CD4-positive, alpha-beta memory T cell (primary cell): ENCODE data around the gene AK1. TPM values are rescaled to one million over a fixed set of nuclear protein-coding genes. Genes with fewer than 3 reads are reported as not detected.
"Not testable (repeated sequence)": the region's sequence is repeated elsewhere in the genome, so short reads cannot be mapped to it uniquely, and the experiment has no call there.

Experiments
- CTCF ChIA-PET: fragments of 350-600 bp; sonication (Branson Sonifier 250); formaldehyde crosslinking; loops from one replicate; lab custom pipeline; 2021; ENCODE audit warnings: inconsistent platforms; ENCODE audit not compliant: partially characterized antibody; lab: Charles Lee
- POLR2A ChIA-PET: fragments of 350-600 bp; sonication (Branson Sonifier 250); formaldehyde crosslinking; loops from one replicate; lab custom pipeline; 2021; ENCODE audit not compliant: partially characterized antibody; lab: Charles Lee
- DNase-seq, 5 donors: peaks; one replicate each; pipeline versions ENCODE4 v3.0.0 to v3.0.0-alpha.2; 2020 to 2022; ENCODE audit warnings: mixed read lengths in 1 of 5
- H3K27ac ChIP-seq: one replicate; pipeline ENCODE4 v1.7.0; 2013; ENCODE audit warnings: low read depth, low read length
- H3K27me3 ChIP-seq: 2 replicates; pipeline ENCODE4 v1.7.0; 2013; ENCODE audit warnings: mild to moderate bottlenecking, low read length, moderate library complexity; ENCODE audit not compliant: insufficient read depth
- H3K36me3 ChIP-seq: 2 replicates; pipeline ENCODE4 v1.7.0; 2013; ENCODE audit warnings: mild to moderate bottlenecking, low read length, moderate library complexity; ENCODE audit not compliant: insufficient read depth
- H3K4me1 ChIP-seq: 2 replicates; pipeline ENCODE4 v1.7.0; 2013; ENCODE audit warnings: mild to moderate bottlenecking, low read length, moderate library complexity; ENCODE audit not compliant: insufficient read depth
- H3K4me3 ChIP-seq, 2 donors: one replicate each; pipeline ENCODE4 v1.7.0; 2013; ENCODE audit warnings: low read length in 2 of 2, mild to moderate bottlenecking in 1 of 2
- H3K9me3 ChIP-seq, 2 donors: one replicate each; pipeline ENCODE4 v1.7.0; 2013; ENCODE audit warnings: low read length in 2 of 2, control low read depth in 1 of 2; ENCODE audit not compliant: control insufficient read depth in 1 of 2
- H3K27ac Mint-ChIP-seq, 7 donors: one replicate each; pipeline ENCODE4 v1.8.0; 2020 to 2021; ENCODE audit warnings: mixed read lengths in 7 of 7, mild to moderate bottlenecking in 6 of 7, inconsistent platforms in 3 of 7, moderate library complexity in 3 of 7
- H3K27me3 Mint-ChIP-seq, 2 donors: one replicate each; pipeline ENCODE4 v1.8.0; 2020 to 2021; ENCODE audit warnings: mixed read lengths in 2 of 2
- H3K36me3 Mint-ChIP-seq, 2 donors: one replicate each; pipeline ENCODE4 v1.8.0; 2020 to 2021; ENCODE audit warnings: mixed read lengths in 2 of 2, inconsistent platforms in 1 of 2, mild to moderate bottlenecking in 1 of 2
- H3K4me1 Mint-ChIP-seq, 4 donors: one replicate each; pipeline ENCODE4 v1.8.0; 2020 to 2021; ENCODE audit warnings: mixed read lengths in 4 of 4, mild to moderate bottlenecking in 1 of 4
- H3K4me3 Mint-ChIP-seq, 8 donors: one replicate each; pipeline ENCODE4 v1.8.0; 2020 to 2021; ENCODE audit warnings: mixed read lengths in 8 of 8, mild to moderate bottlenecking in 7 of 8, moderate library complexity in 6 of 8, inconsistent platforms in 3 of 8
- H3K9me3 Mint-ChIP-seq, 8 donors: one replicate each; pipeline ENCODE4 v1.8.0; 2020 to 2021; ENCODE audit warnings: mixed read lengths in 8 of 8, mild to moderate bottlenecking in 5 of 8, inconsistent platforms in 3 of 8, moderate library complexity in 1 of 8
- intact Hi-C: fragments of 100-400 bp; cut with micrococcal nuclease; formaldehyde crosslinking; loops from one replicate; pipeline ENCODE4 v1.15.1; 2023
- polyA plus RNA-seq, 2 donors: library from polyadenylated mRNA; unstranded; fragments of 300-500 nt; fragmentation: Illumina TruSeq; gene quantifications; one replicate each; pipeline ENCODE4 v1.2.3, GENCODE V29; 2021
- total RNA-seq, 2 experiments: library from RNA; stranded (reverse); gene quantifications; one replicate each; pipeline ENCODE4 v1.2.3, GENCODE V29; 2021

The AK1 gene
- total and polyA plus RNA-seq, 4 experiments from 2014 or later = 0.53 to 62.7 (median 58.1) TPM; not detected in 1

- H3K27ac ChIP-seq, H3K4me3 Mint-ChIP-seq, H3K9me3 Mint-ChIP-seq, H3K27ac Mint-ChIP-seq, H3K36me3 Mint-ChIP-seq, H3K27me3 Mint-ChIP-seq, DNase-seq, H3K4me3 ChIP-seq, H3K36me3 ChIP-seq, H3K9me3 ChIP-seq, H3K27me3 ChIP-seq: not testable (repeated sequence)
- H3K4me1 Mint-ChIP-seq = peaks cover 9 to 14% (median 10%) of the 10 kb centered on the region in 4 donors
- intact Hi-C loops = loop anchor here (1.0 to 5.0 kb wide), 4 partner anchors 47 to 279 kb away; partner anchors contain the start of genes CDK9, ST6GALNAC4 and TOR2A
- ChIA-PET CTCF (interaction anchor here (0.7 to 5.7 kb wide), 49 partner anchors 8 to 380 kb away, joined by 3 to 47 read pairs (median 6); partner anchors contain the start of genes CDK9, ENG, SH2D3C and ST6GALNAC4), POLR2A (interaction anchor here (0.6 to 2.0 kb wide), 17 partner anchors 9 to 154 kb away, joined by 3 to 27 read pairs (median 3); partner anchors contain the start of genes CDK9, PTRH1, TOR2A and TTC16)
- H3K4me1 ChIP-seq = peaks cover 14% of the 10 kb centered on the region
Measured at GRCh38 chr9:127870153-127870491, 7.4 kb downstream of the AK1 start.

- Mint-ChIP-seq H3K27me3 (no peaks in the 10 kb centered on the region), H3K27ac (peak overlapping the region in 2 of 7 donors; percentile 31 to 53), H3K36me3 (peaks cover 1 to 9% of the 10 kb centered on the region in 2 donors), H3K9me3 (no peaks in the 10 kb centered on the region), H3K4me1 (peaks cover 13 to 20% (median 15%) of the 10 kb centered on the region in 4 donors), H3K4me3 (no peak overlapping the region)
- Histone ChIP-seq H3K27ac (no peak overlapping the region), H3K4me1 (peaks cover 20% of the 10 kb centered on the region), H3K4me3 (no peak overlapping the region), H3K9me3 (no peaks in the 10 kb centered on the region), H3K36me3 (peaks cover 5% of the 10 kb centered on the region), H3K27me3 (no peaks in the 10 kb centered on the region)
- ChIA-PET POLR2A (interaction anchor here (0.6 to 2.0 kb wide), 19 partner anchors 8 to 154 kb away, joined by 3 to 27 read pairs (median 3); partner anchors contain the start of genes CDK9, PTRH1, SH2D3C and TOR2A), CTCF (interaction anchor here (0.6 to 5.7 kb wide), 54 partner anchors 8 to 381 kb away, joined by 3 to 47 read pairs (median 6); partner anchors contain the start of genes CDK9, CFAP157, ENG and SH2D3C)
- intact Hi-C loops = loop anchor here (1.0 to 5.0 kb wide), 5 partner anchors 48 to 279 kb away; partner anchors contain the start of genes CDK9, FPGS, ST6GALNAC4 and TOR2A
- DNase-seq = peak; percentile 61 to 76 (median 63)
Measured at GRCh38 chr9:127869310-127870152, 7.9 kb downstream of the AK1 start.

GRCh38 chr9:127868278-127868902 lies 9.1 kb downstream of the AK1 start:
- Mint-ChIP-seq H3K9me3 (no peaks in the 10 kb centered on the region), H3K27me3 (no peaks in the 10 kb centered on the region), H3K36me3 (peaks cover 1 to 9% of the 10 kb centered on the region in 2 donors), H3K4me1 (peaks cover 13 to 20% (median 15%) of the 10 kb centered on the region in 4 donors), H3K4me3 (no peak overlapping the region), H3K27ac (peak overlapping the region in 2 of 7 donors; percentile 3 to 37)
- POLR2A ChIA-PET = interaction anchor here (1.4 to 1.8 kb wide), 2 partner anchors 38 to 128 kb away, joined by 3 to 6 read pairs; no protein-coding TSS in a partner anchor
- H3K36me3 ChIP-seq = peaks cover 5% of the 10 kb centered on the region
- H3K9me3 ChIP-seq = no peaks in the 10 kb centered on the region
- H3K4me3 ChIP-seq = no peak overlapping the region
- no peaks in the 10 kb centered on the region for H3K27me3 ChIP-seq
- DNase-seq = no peak
- no peak overlapping the region for H3K27ac ChIP-seq
- CTCF ChIA-PET = interaction anchor here (1.1 to 5.7 kb wide), 20 partner anchors 9 to 281 kb away, joined by 3 to 47 read pairs (median 12); partner anchors contain the start of genes CDK9, ENG, ST6GALNAC6 and STXBP1
- peaks cover 20% of the 10 kb centered on the region for H3K4me1 ChIP-seq
- intact Hi-C loops = loop anchor here (5.0 kb wide), 1 partner anchor 66 kb away; the partner anchor contains the start of gene FPGS

- peaks cover 19 to 27% (median 21%) of the 10 kb centered on the region in 4 donors for H3K4me1 Mint-ChIP-seq
- Histone ChIP-seq H3K4me1 (peaks cover 26% of the 10 kb centered on the region), H3K9me3 (no peaks in the 10 kb centered on the region), H3K4me3 (no peak overlapping the region), H3K27me3 (no peaks in the 10 kb centered on the region), H3K36me3 (peaks cover 5% of the 10 kb centered on the region), H3K27ac (no peak overlapping the region)
- H3K4me3 Mint-ChIP-seq = no peak overlapping the region
- POLR2A ChIA-PET = no interaction called here
- no peaks in the 10 kb centered on the region for H3K27me3 Mint-ChIP-seq
- H3K27ac Mint-ChIP-seq = peak overlapping the region in 1 of 7 donors; percentile 71
- H3K9me3 Mint-ChIP-seq = no peaks in the 10 kb centered on the region
- CTCF ChIA-PET = interaction anchor here (1.0 to 5.7 kb wide), 7 partner anchors 54 to 280 kb away, joined by 3 to 47 read pairs (median 5); partner anchors contain the start of gene TOR2A
- intact Hi-C loops = loop anchor here (5.0 kb wide), 1 partner anchor 65 kb away; the partner anchor contains the start of gene FPGS
- DNase-seq = no peak
- peaks cover 1 to 9% of the 10 kb centered on the region in 2 donors for H3K36me3 Mint-ChIP-seq
Measured at GRCh38 chr9:127867356-127868277, 9.9 kb downstream of the AK1 start.

GRCh38 chr9:127866535-127866934 lies 10.9 kb downstream of the AK1 start:
- no peaks in the 10 kb centered on the region for H3K27me3 ChIP-seq
- CTCF ChIA-PET = interaction anchor here (1.1 to 5.7 kb wide), 4 partner anchors 11 to 132 kb away, joined by 3 to 43 read pairs (median 4); partner anchors contain the start of gene TOR2A
- H3K4me1 Mint-ChIP-seq = peaks cover 25 to 38% (median 30%) of the 10 kb centered on the region in 4 donors
- H3K36me3 Mint-ChIP-seq = peaks cover 1 to 7% of the 10 kb centered on the region in 2 donors
- H3K27ac ChIP-seq = no peak overlapping the region
- intact Hi-C loops = loop anchor here (5.0 kb wide), 1 partner anchor 64 kb away; the partner anchor contains the start of gene FPGS
- peaks cover 36% of the 10 kb centered on the region for H3K4me1 ChIP-seq
- H3K27ac Mint-ChIP-seq = peak overlapping the region in 3 of 7 donors; percentile 10 to 85 (median 10)
- H3K27me3 Mint-ChIP-seq = no peaks in the 10 kb centered on the region
- no peaks in the 10 kb centered on the region for H3K9me3 Mint-ChIP-seq
- POLR2A ChIA-PET = interaction anchor here (2.0 to 2.1 kb wide), 2 partner anchors 32 to 81 kb away, joined by 5 to 9 read pairs; partner anchors contain the start of gene CDK9
- H3K4me3 Mint-ChIP-seq = no peak overlapping the region
- no peak overlapping the region for H3K4me3 ChIP-seq
- DNase-seq = no peak
- H3K9me3 ChIP-seq = no peaks in the 10 kb centered on the region
- H3K36me3 ChIP-seq = peaks cover 5% of the 10 kb centered on the region
